ENCODE data around the gene GPBP1L1. TPM values are rescaled to one million over a fixed set of nuclear protein-coding genes. Genes with fewer than 3 reads are reported as not detected.

Gene GPBP1L1
- total RNA-seq, 2 donors from 2014 or later, result 117 to 124 TPM

DNA sequence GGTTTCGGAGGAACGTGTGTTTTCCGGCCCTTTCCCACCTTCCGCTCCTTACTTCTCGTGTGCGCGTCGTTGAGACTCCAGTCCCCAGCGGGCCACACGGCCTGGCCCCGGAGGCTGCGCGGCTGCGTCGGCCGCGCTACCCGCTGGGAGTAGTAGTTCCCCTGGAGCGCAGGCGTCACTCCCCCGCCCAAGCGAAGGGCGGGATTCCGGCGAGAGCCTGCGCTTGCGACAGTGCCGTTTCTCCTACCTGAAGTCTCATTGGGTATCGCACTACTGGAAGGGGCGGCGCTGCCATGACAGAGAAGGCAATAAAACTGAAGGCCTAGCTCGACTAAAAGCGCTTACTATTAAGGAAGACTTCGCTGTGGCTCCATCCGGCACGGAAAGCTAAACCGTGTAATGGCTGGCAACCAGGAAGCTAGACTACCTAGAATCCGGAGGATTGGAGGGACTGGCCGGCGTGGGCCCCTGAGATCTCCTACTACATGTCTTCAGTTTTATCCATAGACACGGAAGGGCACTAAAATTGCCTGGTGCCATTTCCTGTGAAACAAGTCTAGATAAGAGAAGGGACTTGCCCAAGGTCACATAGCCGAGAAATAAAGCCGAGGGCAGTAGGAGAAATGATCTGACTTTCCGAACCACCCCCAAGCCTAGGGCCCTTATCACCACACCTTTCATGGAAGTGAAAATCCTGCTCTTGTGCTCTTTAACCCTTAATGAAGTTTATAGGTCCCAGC is 851 bp upstream of the GPBP1L1 start:
- Mint-ChIP-seq H3K4me1 (peaks cover 24% of the 10 kb centered on the region), H3K36me3 (ENCODE audit: low read depth) (peaks cover 18% of the 10 kb centered on the region), H3K4me3 (peak overlapping the region; percentile 93), H3K27me3 (ENCODE audit: insufficient read depth) (no peaks in the 10 kb centered on the region), H3K27ac (peak overlapping the region; percentile 99), H3K9me3 (no peaks in the 10 kb centered on the region)
- Histone ChIP-seq H3K4me3 (ENCODE audit: low read length) (peak overlapping the region; percentile 99), H3K27ac (ENCODE audit: low read depth, low read length) (peak overlapping the region; percentile 90), H3K4me1 (ENCODE audit: control insufficient read depth, insufficient read depth, low read length) (peaks cover 3% of the 10 kb centered on the region), H3K9me3 (ENCODE audit: control insufficient read depth, low read length) (no peaks in the 10 kb centered on the region), H3K36me3 (ENCODE audit: control insufficient read depth, insufficient read depth, low read length) (peaks cover 12% of the 10 kb centered on the region), H3K9ac (ENCODE audit: extremely low read depth, low read length, poor library complexity, severe bottlenecking) (peak overlapping the region; percentile 99), H3K27me3 (ENCODE audit: control insufficient read depth, insufficient read depth, low read length, poor library complexity, severe bottlenecking) (no peaks in the 10 kb centered on the region)
- DNase-seq, result peak; percentile 98
- 2 to 5% methylated on average over 23 to 44 of the region's 44 CpGs for WGBS, 2 experiments (ENCODE audit: insufficient coverage in 1 of 2, insufficient read length in 1 of 2)
- TF ChIP-seq CTCF (conservative IDR thresholded peaks at IDR 0.05), result no peak

- peak overlapping the region; percentile 93 for H3K27ac ChIP-seq (ENCODE audit: low read depth, low read length)
- peak; percentile 60 for TF ChIP-seq CTCF (conservative IDR thresholded peaks at IDR 0.05)
- no peaks in the 10 kb centered on the region for H3K9me3 ChIP-seq (ENCODE audit: control insufficient read depth, low read length)
- Mint-ChIP-seq H3K4me3 (peak overlapping the region; percentile 93), H3K36me3 (ENCODE audit: low read depth) (peaks cover 10% of the 10 kb centered on the region), H3K27me3 (ENCODE audit: insufficient read depth) (no peaks in the 10 kb centered on the region), H3K27ac (peak overlapping the region; percentile 99), H3K9me3 (no peaks in the 10 kb centered on the region), H3K4me1 (peaks cover 35% of the 10 kb centered on the region)
- DNase-seq, result peak; percentile 79
- H3K9ac ChIP-seq (ENCODE audit: extremely low read depth, low read length, poor library complexity, severe bottlenecking), result peak overlapping the region; percentile 99
- H3K36me3 ChIP-seq (ENCODE audit: control insufficient read depth, insufficient read depth, low read length), result peaks cover 10% of the 10 kb centered on the region
- peak overlapping the region; percentile 99 for H3K4me3 ChIP-seq (ENCODE audit: low read length)
- peaks cover 4% of the 10 kb centered on the region for H3K4me1 ChIP-seq (ENCODE audit: control insufficient read depth, insufficient read depth, low read length)
- 0 to 2% methylated on average over 16 to 27 of the region's 27 CpGs for WGBS, 2 experiments (ENCODE audit: insufficient coverage in 1 of 2, insufficient read length in 1 of 2)
- H3K27me3 ChIP-seq (ENCODE audit: control insufficient read depth, insufficient read depth, low read length, poor library complexity, severe bottlenecking), result no peaks in the 10 kb centered on the region
These were observed 382 bp downstream of the GPBP1L1 start for GRCh38 chr1:45686015-45686287.

GRCh38 chr1:45685308-45686014 is 872 bp downstream of the GPBP1L1 start:
- peak overlapping the region; percentile 93 for H3K27ac ChIP-seq (ENCODE audit: low read depth, low read length)
- H3K4me1 Mint-ChIP-seq, result peaks cover 39% of the 10 kb centered on the region
- peaks cover 9% of the 10 kb centered on the region for H3K36me3 Mint-ChIP-seq (ENCODE audit: low read depth)
- H3K9me3 ChIP-seq (ENCODE audit: control insufficient read depth, low read length), result no peaks in the 10 kb centered on the region
- H3K36me3 ChIP-seq (ENCODE audit: control insufficient read depth, insufficient read depth, low read length), result peaks cover 8% of the 10 kb centered on the region
- no peak for DNase-seq
- TF ChIP-seq CTCF (conservative IDR thresholded peaks at IDR 0.05), result no peak
- H3K27ac Mint-ChIP-seq, result peak overlapping the region; percentile 99
- H3K9ac ChIP-seq (ENCODE audit: extremely low read depth, low read length, poor library complexity, severe bottlenecking), result peak overlapping the region; percentile 99
- H3K9me3 Mint-ChIP-seq, result no peaks in the 10 kb centered on the region
- no peaks in the 10 kb centered on the region for H3K27me3 Mint-ChIP-seq (ENCODE audit: insufficient read depth)
- 0 to 1% methylated on average over 5 to 13 of the region's 13 CpGs for WGBS, 2 experiments (ENCODE audit: insufficient coverage in 1 of 2, insufficient read length in 1 of 2)
- H3K4me1 ChIP-seq (ENCODE audit: control insufficient read depth, insufficient read depth, low read length), result peaks cover 4% of the 10 kb centered on the region
- H3K4me3 Mint-ChIP-seq, result peak overlapping the region; percentile 93
- no peaks in the 10 kb centered on the region for H3K27me3 ChIP-seq (ENCODE audit: control insufficient read depth, insufficient read depth, low read length, poor library complexity, severe bottlenecking)
- peak overlapping the region; percentile 99 for H3K4me3 ChIP-seq (ENCODE audit: low read length)
